Muscle layer of duodenum (tissue), 2 donors: ENCODE data around the gene GET4.

Experiments
- H3K27ac ChIP-seq: one replicate; pipeline ENCODE4 v1.7.0; 2013; ENCODE audit warnings: mild to moderate bottlenecking, low read length
- H3K27me3 ChIP-seq: one replicate; pipeline ENCODE4 v1.7.0; 2013; ENCODE audit warnings: low read depth, mild to moderate bottlenecking, control low read depth, low read length
- H3K36me3 ChIP-seq, 2 donors: one replicate each; pipeline ENCODE4 v1.7.0; 2013; ENCODE audit warnings: low read length in 2 of 2, control low read depth in 1 of 2, mild to moderate bottlenecking in 1 of 2; ENCODE audit not compliant: insufficient read depth in 2 of 2, control insufficient read depth in 1 of 2
- H3K4me1 ChIP-seq, 2 donors: one replicate each; pipeline ENCODE4 v1.7.0; 2013; ENCODE audit warnings: low read length in 2 of 2, mild to moderate bottlenecking in 2 of 2, control low read depth in 1 of 2, moderate library complexity in 1 of 2; ENCODE audit not compliant: insufficient read depth in 2 of 2, control insufficient read depth in 1 of 2
- H3K4me3 ChIP-seq, 2 donors: one replicate each; pipeline ENCODE4 v1.7.0; 2013; ENCODE audit warnings: low read length in 2 of 2, low read depth in 1 of 2, mild to moderate bottlenecking in 1 of 2
- H3K9me3 ChIP-seq, 2 donors: one replicate each; pipeline ENCODE4 v1.7.0; 2013; ENCODE audit warnings: low read length in 2 of 2, control low read depth in 1 of 2, mild to moderate bottlenecking in 1 of 2; ENCODE audit not compliant: control insufficient read depth in 1 of 2
- donor health status: healthy.

The GET4 gene

DNA sequence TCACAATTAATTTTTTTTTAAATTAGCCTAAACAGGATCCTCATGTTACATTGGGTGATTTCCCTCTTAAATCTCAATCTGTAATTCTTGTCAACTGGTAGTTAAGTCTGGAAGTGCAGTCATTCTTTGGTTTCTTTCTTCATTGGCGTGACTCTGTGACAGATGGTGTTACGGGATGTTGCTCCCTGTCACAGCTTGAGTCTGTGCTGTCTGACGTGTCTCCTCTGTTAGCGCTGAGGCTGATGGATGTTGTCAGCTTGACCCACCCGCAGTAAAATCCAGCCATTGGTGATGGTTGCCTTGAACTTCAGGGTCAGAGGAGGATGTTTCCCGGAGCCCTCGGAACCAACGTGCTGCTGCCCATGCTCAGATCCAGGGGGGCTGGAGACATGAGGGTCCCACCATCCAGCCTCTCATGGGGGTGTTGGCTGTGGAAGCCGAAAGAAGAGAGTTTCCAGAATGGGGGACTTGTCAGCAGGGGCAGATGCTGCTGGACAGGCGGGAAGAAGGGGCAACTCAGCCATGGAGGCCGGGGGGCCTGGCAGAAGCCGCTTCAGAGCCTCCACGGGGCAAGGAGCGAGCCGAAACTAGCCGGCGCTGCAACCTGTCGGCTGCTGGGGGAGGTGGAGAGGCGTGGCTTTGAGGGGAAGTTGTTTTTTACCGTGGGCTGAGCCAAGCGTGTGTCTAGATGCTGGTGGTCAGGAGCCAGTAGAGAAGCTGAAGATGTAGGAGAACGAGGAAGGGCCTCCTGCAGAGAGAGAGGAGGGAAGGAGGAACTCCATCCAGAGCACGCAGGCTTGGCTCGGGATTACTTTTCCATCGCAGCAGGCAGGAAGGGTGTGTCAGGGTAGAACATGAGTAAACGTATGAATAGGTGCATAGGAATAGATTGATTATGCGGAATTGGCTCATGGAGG, 40.6 kb upstream of the GET4 start:
- no peaks in the 10 kb centered on the region for H3K9me3 ChIP-seq
- H3K36me3 ChIP-seq = peaks cover 12 to 15% of the 10 kb centered on the region in 2 donors
- no peak overlapping the region for H3K4me3 ChIP-seq
- H3K27me3 ChIP-seq = no peaks in the 10 kb centered on the region
- H3K27ac ChIP-seq = peak overlapping the region; percentile 60
- peaks cover 10 to 46% of the 10 kb centered on the region in 2 donors for H3K4me1 ChIP-seq

DNA sequence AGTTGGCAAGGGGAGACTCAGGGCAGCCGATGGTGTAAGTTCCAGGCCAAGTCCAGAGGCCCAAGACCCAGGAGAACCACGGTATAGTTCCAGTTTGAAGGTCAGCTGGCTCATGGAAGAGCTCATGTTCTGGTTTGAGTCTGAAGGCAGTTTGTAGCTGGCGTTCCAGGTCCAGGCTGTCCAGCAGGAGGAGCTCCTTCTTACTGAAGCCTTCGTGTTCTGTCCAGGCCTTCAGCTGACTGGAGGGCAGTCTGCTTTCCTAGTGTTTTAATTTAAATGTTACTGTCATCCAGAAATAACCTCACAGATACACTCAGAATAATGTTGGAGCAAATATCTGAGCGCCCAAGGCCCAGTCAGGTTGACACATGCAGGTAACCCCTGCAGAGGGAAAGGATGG, 39.9 kb upstream of the GET4 start:
- peaks cover 12 to 15% of the 10 kb centered on the region in 2 donors for H3K36me3 ChIP-seq
- H3K4me3 ChIP-seq = no peak overlapping the region
- no peaks in the 10 kb centered on the region for H3K27me3 ChIP-seq
- no peaks in the 10 kb centered on the region for H3K9me3 ChIP-seq
- H3K4me1 ChIP-seq = peaks cover 6 to 43% of the 10 kb centered on the region in 2 donors
- H3K27ac ChIP-seq = peak overlapping the region; percentile 3

DNA sequence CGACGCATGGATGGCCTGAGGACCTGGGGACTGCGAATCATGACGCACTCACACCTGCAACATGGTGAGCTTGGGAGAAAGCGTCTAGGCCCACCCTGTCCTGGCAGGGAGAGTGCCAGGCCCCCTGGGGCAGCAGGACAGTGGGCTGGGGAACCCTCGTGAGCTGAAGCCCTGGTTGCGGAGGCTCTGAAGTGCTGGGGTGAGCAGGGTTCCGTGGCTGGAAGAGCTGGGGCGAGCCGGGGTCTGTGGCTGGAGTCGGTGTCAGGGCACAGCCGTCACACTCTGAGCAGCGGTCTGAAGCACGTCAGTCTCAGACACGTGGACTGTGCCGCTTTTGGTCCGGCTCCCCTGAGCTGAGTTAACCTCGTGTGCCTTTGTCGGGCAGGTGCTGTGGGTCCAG, 39.4 kb upstream of the GET4 start:
- Histone ChIP-seq H3K4me1 (peaks cover 6 to 49% of the 10 kb centered on the region in 2 donors), H3K9me3 (no peaks in the 10 kb centered on the region), H3K36me3 (peaks cover 12 to 15% of the 10 kb centered on the region in 2 donors), H3K27me3 (no peaks in the 10 kb centered on the region), H3K27ac (peak overlapping the region; percentile 3), H3K4me3 (no peak overlapping the region)

DNA sequence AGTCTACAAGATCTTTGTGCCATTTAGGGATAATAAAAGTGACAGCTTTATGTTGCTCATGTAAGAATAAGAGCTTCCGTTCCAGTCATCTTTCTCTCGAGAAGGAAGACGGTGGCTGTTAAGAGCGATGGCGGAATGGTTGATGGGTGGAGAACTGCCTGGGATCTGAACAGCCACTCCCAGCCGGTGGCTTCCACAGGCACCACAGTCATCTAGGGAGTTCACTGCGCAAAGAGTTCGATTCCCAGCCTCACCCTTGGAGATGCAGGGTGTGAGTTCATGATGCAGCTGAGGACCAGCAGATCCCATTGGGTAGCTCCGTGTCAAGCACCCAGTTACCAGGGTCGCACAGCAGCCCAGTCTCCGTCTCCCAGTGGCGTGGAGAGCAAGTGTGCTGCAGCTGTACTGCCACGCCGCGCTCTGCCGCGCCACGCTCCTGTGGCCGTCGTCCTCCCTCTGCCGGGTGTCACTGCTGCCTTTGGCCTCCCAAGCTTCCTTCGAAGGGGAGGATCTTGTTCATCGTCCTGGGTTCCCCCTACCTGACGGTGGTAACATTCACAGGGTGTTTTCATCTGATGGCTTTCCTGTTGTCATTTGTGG, 36.3 kb upstream of the GET4 start:
- peaks cover 26 to 29% of the 10 kb centered on the region in 2 donors for H3K36me3 ChIP-seq

DNA sequence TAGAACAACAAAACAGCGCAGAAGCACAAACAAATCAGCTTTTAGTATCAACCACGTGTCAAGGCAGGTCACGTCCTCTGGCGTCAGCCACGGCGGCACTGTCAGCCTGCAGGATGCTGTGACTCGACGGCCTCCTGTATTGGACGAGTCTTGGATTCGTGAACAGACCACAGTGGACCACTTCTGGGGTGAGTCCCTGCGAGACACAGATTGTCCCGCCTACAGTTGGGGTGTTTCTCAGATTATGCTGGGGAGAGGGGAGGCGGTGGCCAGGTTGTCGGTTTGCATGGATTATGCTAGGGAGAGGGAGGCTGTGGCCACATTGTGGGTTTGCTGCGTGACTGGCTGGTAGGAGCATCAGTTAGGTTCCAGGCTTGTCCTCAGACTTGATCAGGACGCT, 34.4 kb upstream of the GET4 start:
- Histone ChIP-seq H3K9me3 (no peaks in the 10 kb centered on the region), H3K27ac (peak overlapping the region; percentile 34), H3K4me1 (peaks cover 0 to 29% of the 10 kb centered on the region in 2 donors), H3K36me3 (peaks cover 29 to 30% of the 10 kb centered on the region in 2 donors), H3K27me3 (no peaks in the 10 kb centered on the region), H3K4me3 (peak overlapping the region in 1 of 2 donors; percentile 16)

More for the DNA sequence above, 36.3 kb upstream of the GET4 start:
- H3K4me3 ChIP-seq = no peak overlapping the region
- peaks cover 2 to 43% of the 10 kb centered on the region in 2 donors for H3K4me1 ChIP-seq
- no peaks in the 10 kb centered on the region for H3K9me3 ChIP-seq
- H3K27ac ChIP-seq = no peak overlapping the region
- H3K27me3 ChIP-seq = no peaks in the 10 kb centered on the region

DNA sequence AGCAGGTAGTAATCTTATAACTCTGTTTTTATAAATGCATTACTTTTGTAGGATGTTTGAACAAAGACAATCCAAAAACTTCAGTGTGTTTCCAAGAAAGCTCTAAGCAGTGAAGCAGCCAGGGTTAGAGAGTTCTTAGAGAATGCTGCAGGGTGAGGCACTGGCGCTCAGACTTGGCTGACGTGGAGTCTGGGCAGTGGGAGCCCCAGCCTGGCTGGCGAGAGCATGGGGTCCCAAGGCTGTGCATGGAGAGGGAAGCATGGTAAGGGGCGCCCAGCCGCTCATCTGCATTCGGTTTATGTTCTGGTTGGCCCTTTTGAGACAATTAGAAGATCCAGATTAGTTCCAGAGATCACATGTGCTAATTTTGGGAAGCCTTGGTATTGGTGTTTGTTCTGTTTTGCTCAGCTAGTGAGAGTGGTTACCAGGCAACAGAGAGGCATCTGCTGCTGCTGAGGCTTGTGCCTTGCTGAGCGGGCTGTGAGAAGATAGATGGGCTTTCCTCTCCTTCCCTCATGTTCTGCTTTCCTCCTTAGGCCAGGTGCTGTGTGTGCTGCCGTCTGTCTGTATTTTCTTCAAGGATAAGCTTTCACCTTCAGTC, 33.8 kb upstream of the GET4 start:
- H3K27ac ChIP-seq = peak overlapping the region; percentile 34
- H3K27me3 ChIP-seq = no peaks in the 10 kb centered on the region
- H3K4me3 ChIP-seq = peak overlapping the region in 1 of 2 donors; percentile 16
- peaks cover 25 to 30% of the 10 kb centered on the region in 2 donors for H3K36me3 ChIP-seq
- H3K9me3 ChIP-seq = no peaks in the 10 kb centered on the region
- H3K4me1 ChIP-seq = peaks cover 0 to 25% of the 10 kb centered on the region in 2 donors

DNA sequence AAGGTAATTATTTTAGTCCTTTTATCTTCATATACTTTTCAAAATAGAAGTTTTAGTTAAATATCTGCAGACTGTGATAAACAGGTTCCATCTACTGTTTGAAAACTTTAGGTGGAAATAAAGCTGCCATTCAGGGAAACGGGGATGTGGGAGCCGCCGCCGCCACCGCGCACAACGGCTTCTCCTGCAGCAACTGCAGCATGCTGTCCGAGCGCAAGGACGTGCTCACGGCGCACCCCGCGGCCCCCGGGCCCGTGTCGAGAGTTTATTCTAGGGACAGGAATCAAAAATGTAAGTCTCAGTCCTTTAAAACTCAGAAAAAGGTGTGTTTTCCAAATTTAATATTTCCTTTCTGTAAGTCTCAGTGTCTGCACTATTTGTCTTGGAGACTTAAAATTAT, 33.1 kb upstream of the GET4 start:
- peaks cover 25 to 30% of the 10 kb centered on the region in 2 donors for H3K36me3 ChIP-seq
- no peak overlapping the region for H3K27ac ChIP-seq
- no peak overlapping the region for H3K4me3 ChIP-seq
- H3K27me3 ChIP-seq = no peaks in the 10 kb centered on the region
- H3K9me3 ChIP-seq = no peaks in the 10 kb centered on the region
- peaks cover 0 to 25% of the 10 kb centered on the region in 2 donors for H3K4me1 ChIP-seq

DNA sequence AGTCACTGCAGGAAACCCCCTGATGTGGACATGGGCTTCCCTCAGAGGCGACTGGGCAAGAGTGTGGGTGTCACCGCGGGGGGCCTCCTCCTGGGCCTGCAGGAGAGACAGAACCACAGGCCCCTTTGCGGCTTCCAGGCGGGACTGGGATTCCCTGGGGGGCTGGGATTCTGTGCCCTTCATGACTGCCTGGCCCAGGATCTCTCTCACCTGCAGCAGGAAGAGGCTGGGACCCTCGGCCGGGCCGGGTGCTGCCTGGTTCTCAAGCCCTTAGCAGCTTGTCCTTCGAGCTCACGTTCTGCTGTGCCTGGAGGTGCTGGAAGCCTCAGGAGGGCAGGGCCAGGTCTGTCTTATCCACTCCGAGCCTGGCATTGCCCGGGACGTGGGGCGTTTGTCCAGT, 32.3 kb upstream of the GET4 start:
- H3K9me3 ChIP-seq = no peaks in the 10 kb centered on the region
- H3K27ac ChIP-seq = no peak overlapping the region
- no peaks in the 10 kb centered on the region for H3K27me3 ChIP-seq
- peaks cover 25 to 28% of the 10 kb centered on the region in 2 donors for H3K36me3 ChIP-seq
- no peak overlapping the region for H3K4me3 ChIP-seq
- H3K4me1 ChIP-seq = peaks cover 0 to 21% of the 10 kb centered on the region in 2 donors

DNA sequence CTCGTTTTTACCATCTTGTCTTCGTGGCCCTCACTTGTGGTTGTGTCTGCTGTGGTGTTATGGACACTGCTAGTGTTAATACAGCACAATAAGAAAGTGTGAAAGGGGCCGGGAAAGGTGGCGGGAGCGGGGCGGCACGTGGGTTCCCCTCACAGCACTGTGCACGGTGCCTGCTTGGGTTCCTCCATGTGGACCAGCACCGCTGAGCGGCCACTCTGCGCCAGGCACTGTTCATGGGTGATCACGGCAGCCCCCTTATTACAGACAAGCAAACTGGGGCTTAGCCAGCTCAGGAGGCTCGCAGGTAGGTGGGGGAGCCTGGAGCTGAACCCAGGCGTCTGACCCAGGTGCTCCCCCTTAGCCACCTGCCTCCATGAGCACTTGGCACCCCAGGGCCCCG, 31.8 kb upstream of the GET4 start:
- H3K27ac ChIP-seq = no peak overlapping the region
- H3K4me1 ChIP-seq = peaks cover 0 to 21% of the 10 kb centered on the region in 2 donors
- H3K27me3 ChIP-seq = no peaks in the 10 kb centered on the region
- H3K36me3 ChIP-seq = peaks cover 30% of the 10 kb centered on the region in 2 donors
- no peaks in the 10 kb centered on the region for H3K9me3 ChIP-seq
- H3K4me3 ChIP-seq = no peak overlapping the region

DNA sequence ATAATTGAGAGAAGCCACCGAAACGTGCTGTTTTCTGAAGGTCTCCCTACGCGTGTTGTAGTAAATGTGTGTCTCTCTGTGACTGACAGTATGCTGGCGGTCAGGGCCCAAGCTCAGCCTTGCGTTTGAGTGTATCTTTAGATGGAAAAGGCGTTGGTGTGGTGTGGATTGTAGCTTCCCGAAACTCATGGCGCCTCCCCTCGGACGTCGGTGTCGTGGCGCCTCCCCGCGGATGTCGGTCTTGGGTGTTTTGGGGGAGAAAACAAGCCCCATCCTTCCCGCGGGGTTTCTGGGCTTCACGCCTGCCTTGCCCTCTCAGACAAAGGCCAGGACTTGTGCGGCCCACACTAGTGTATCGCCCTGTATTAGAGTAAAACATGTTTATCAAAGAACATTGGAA, 31.3 kb upstream of the GET4 start:
- Histone ChIP-seq H3K27ac (no peak overlapping the region), H3K4me3 (no peak overlapping the region), H3K36me3 (peaks cover 31% of the 10 kb centered on the region in 2 donors), H3K9me3 (no peaks in the 10 kb centered on the region), H3K27me3 (no peaks in the 10 kb centered on the region), H3K4me1 (peaks cover 0 to 21% of the 10 kb centered on the region in 2 donors)

DNA sequence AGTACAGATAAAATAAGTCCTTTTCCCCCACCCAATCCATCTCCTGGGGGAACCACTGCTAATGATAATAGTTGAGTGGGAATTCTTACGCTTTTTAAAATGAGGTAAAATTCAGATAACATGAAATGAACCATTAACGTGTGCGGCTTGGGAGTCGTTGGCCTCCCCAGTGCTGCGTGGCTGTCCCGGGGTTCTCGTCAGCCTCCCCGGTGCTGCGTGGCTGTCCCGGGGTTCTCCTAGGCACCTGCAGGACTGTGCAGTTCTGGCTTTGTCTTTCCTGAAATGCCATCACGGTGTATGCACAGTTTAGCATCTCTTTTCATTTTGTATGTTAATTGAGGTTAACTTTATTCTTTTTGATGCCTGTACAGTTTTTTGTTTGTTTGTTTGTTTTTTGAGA, 30.6 kb upstream of the GET4 start:
- Histone ChIP-seq H3K36me3 (peaks cover 33 to 34% of the 10 kb centered on the region in 2 donors), H3K27ac (no peak overlapping the region), H3K9me3 (no peaks in the 10 kb centered on the region), H3K27me3 (no peaks in the 10 kb centered on the region), H3K4me1 (peaks cover 0 to 21% of the 10 kb centered on the region in 2 donors), H3K4me3 (no peak overlapping the region)
